AG04450 (cell line): ENCODE measurements around the gene DCST2. TPM values are rescaled to one million over a fixed set of nuclear protein-coding genes. Genes with fewer than 3 reads are reported as not detected.

ENCODE experiments used
- CTCF ChIA-PET: fragments of 300-600, 350-600 bp; formaldehyde crosslinking; extraction: SDS; loops from one replicate; lab custom pipeline; 2022; ENCODE audit warnings: antibody characterized with exemption, inconsistent platforms; lab: Charles Lee
- POLR2A ChIA-PET: fragments of 350-600 bp; formaldehyde crosslinking; extraction: SDS; loops from one replicate; lab custom pipeline; 2021; ENCODE audit warnings: antibody characterized with exemption, inconsistent platforms; lab: Yijun Ruan, JAX
- DNase-seq: peaks from one replicate; pipeline ENCODE4 v3.0.0-alpha.2; 2011; ENCODE audit warnings: low read depth, low spot score
- H3K27ac ChIP-seq: one replicate; pipeline ENCODE4 v1.5.1; 2012; ENCODE audit warnings: low read depth, low read length, control low read depth
- H3K27me3 ChIP-seq: one replicate; pipeline ENCODE4 v1.6.0; 2012; ENCODE audit warnings: low read length; ENCODE audit not compliant: control insufficient read depth, insufficient read depth
- H3K4me3 ChIP-seq: 2 replicates; pipeline ENCODE4 v1.5.1; 2011; ENCODE audit warnings: mild to moderate bottlenecking, low read depth, low read length, control low read depth
- H3K9me3 ChIP-seq: 2 replicates; pipeline ENCODE4 v1.5.1; 2012; ENCODE audit warnings: low read length; ENCODE audit not compliant: control insufficient read depth, insufficient read depth
- CTCF ChIP-seq: IDR thresholded peaks from 2 replicates; pipeline ENCODE4 v1.5.1; 2011; ENCODE audit warnings: low read depth, low read length, control low read depth, inconsistent platforms
- polyA plus RNA-seq: library from polyadenylated mRNA; depleted of rRNA; stranded (reverse); fragments of >200 nt; gene quantifications from 2 replicates; pipeline ENCODE4 v1.2.3, GENCODE V29; 2011

The DCST2 gene
- polyA plus RNA-seq, 1 experiment = 0.07 TPM

- ChIA-PET CTCF (interaction anchor here (0.9 to 4.6 kb wide), 4 partner anchors 12 to 53 kb away, joined by 3 to 32 read pairs (median 12); partner anchors contain the start of gene ADAM15), POLR2A (no interaction called here)
- Histone ChIP-seq H3K4me3 (no peak overlapping the region), H3K9me3 (no peaks in the 10 kb centered on the region), H3K27ac (no peak overlapping the region), H3K27me3 (peaks cover 41% of the 10 kb centered on the region)
- DNase-seq = no peak
- no peak for TF ChIP-seq CTCF
These were observed 5.2 kb upstream of the DCST2 start for GRCh38 chr1:155038602-155039307.

GRCh38 chr1:155037851-155038441 lies 4.4 kb upstream of the DCST2 start:
- CTCF ChIA-PET = interaction anchor here (1.6 to 4.6 kb wide), 3 partner anchors 13 to 47 kb away, joined by 7 to 32 read pairs (median 17); partner anchors contain the start of gene ADAM15

GRCh38 chr1:155037043-155037442 lies 3.5 kb upstream of the DCST2 start:
- Histone ChIP-seq H3K9me3 (no peaks in the 10 kb centered on the region), H3K4me3 (no peak overlapping the region), H3K27ac (no peak overlapping the region), H3K27me3 (peaks cover 40% of the 10 kb centered on the region)
- ChIA-PET CTCF (interaction anchor here (1.6 kb wide), 1 partner anchor 14 kb away, joined by 7 read pairs; the partner anchor contains the start of gene ADAM15), POLR2A (interaction anchor here (0.7 kb wide), 1 partner anchor 1453 kb away, joined by 11 read pairs; no protein-coding TSS in a partner anchor)
- DNase-seq = no peak
- TF ChIP-seq CTCF = no peak

More at GRCh38 chr1:155037851-155038441, 4.4 kb upstream of the DCST2 start:
- no peak for DNase-seq
- no peak overlapping the region for H3K4me3 ChIP-seq
- no peaks in the 10 kb centered on the region for H3K9me3 ChIP-seq
- no peak for TF ChIP-seq CTCF
- POLR2A ChIA-PET = interaction anchor here (0.7 kb wide), 1 partner anchor 1452 kb away, joined by 11 read pairs; no protein-coding TSS in a partner anchor
- H3K27ac ChIP-seq = no peak overlapping the region
- H3K27me3 ChIP-seq = peaks cover 41% of the 10 kb centered on the region

GRCh38 chr1:155035936-155036335 lies 2.4 kb upstream of the DCST2 start:
- Histone ChIP-seq H3K27ac (no peak overlapping the region), H3K27me3 (peaks cover 39% of the 10 kb centered on the region), H3K4me3 (no peak overlapping the region), H3K9me3 (no peaks in the 10 kb centered on the region)
- TF ChIP-seq CTCF = no peak
- no peak for DNase-seq
- CTCF ChIA-PET = interaction anchor here (1.3 kb wide), 1 partner anchor 8 kb away, joined by 7 read pairs; no protein-coding TSS in a partner anchor
- POLR2A ChIA-PET = no interaction called here
